Central memory CD4-positive, alpha-beta T cell (primary cell): ENCODE results near the gene SPATA2L.
A peak's percentile ranks its signal among the peaks of the same experiment; 100 is the strongest.

Source experiments
- DNase-seq: peaks from one replicate; pipeline ENCODE4 v3.0.0; 2022

SPATA2L gene

DNA sequence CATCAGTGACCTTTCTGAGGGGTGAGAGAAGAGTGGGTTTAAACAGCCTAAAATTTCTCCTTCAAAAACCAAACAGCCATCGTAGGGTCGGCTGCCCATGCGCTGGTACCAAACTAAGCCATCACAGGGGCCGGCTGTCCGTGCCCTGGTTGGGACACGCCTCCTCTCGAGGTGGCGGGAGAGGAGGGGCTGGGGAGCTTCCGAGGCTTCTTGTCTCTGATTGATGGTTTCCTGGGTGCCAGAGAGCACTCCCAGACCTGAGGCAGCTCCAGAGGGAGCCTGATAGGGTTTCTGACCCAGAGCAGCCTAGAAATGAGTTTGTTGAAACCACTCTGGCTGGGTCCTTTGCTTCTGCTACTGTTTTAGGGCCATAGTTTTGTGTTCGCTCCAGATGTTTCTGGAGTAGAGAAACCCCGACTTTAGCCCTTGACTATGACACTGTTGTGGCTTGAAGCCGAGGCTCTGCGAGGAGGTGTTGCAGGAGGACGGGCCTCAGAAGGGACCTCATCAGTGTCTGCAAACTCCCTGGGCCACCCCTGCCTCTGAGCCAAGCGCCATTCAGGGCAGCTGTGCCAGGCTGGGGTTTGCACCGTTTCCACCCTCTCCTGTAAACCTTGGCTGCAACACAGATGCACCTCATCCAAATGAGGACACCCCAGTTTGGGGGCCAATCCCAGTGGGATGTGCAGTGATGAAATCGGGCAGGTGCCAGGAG lies 26.1 kb upstream of the SPATA2L start:
- no peak for DNase-seq

DNA sequence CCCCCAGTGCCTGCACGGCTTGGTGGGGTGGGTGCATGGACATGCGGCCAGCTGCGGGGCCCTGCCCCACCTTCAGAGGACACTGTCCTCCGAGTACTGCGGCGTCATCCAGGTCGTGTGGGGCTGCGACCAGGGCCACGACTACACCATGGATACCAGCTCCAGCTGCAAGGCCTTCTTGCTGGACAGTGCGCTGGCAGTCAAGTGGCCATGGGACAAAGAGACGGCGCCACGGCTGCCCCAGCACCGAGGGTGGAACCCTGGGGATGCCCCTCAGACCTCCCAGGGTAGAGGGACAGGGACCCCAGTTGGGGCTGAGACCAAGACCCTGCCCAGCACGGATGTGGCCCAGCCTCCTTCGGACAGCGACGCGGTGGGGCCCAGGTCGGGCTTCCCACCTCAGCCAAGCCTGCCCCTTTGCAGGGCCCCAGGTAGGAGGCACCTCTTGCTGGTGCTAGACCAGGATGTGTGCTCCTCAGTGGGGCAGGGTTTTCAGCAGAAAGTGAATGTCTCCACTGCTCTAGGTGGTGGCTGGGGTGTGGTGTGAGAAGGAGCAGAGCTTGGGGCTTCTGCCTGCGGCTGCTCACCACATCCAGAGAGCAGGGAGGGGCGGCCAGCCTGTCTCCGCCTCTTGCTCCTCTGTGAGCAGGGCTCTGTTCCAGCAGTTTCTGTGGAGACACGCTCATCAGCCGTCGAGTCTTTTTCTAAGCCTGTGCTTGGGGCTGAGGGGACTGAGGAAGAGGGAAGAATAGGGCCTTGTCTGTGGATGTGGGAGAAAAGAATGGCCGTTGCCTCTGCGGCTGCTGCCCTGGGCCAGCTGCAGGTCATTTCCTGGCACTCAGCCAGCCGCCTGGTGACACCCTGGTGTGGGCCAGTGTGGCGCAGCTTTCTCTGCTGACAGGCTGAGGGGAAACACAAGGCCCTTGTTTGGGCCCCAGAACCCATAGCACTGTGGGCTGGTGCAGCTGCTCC lies 22.1 kb upstream of the SPATA2L start:
- DNase-seq: peak; percentile 92

DNA sequence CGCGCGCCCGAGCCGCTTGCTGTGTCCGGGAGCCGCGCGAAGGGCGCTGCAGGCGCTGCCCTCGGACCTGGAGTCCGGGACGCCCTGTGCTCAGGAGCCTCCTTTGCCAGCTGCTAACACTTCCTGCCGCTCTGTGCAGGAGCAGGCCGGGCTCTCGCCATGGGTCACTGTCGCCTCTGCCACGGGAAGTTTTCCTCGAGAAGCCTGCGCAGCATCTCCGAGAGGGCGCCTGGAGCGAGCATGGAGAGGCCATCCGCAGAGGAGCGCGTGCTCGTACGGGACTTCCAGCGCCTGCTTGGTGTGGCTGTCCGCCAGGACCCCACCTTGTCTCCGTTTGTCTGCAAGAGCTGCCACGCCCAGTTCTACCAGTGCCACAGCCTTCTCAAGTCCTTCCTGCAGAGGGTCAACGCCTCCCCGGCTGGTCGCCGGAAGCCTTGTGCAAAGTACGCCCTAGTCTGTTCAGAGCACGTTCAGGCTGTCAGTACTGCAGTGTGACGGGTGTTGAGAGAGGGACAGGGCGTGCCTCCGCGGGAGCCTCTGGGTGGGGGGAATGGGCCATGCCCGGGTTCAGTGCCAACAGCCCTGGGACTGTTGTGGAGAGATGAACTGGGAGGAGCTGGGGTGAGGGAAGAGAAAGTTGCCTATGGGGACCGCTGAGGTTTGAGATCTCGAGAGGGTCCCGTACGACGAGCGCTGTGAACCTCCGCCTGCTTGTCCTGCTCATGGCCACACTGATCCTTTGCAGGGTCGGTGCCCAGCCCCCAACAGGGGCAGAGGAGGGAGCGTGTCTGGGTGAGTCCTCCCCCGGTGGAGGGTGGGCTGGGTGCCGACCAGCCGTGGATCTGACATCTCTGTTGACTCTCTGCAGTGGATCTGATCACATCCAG lies 21.1 kb upstream of the SPATA2L start:
- peak; percentile 80 for DNase-seq

DNA sequence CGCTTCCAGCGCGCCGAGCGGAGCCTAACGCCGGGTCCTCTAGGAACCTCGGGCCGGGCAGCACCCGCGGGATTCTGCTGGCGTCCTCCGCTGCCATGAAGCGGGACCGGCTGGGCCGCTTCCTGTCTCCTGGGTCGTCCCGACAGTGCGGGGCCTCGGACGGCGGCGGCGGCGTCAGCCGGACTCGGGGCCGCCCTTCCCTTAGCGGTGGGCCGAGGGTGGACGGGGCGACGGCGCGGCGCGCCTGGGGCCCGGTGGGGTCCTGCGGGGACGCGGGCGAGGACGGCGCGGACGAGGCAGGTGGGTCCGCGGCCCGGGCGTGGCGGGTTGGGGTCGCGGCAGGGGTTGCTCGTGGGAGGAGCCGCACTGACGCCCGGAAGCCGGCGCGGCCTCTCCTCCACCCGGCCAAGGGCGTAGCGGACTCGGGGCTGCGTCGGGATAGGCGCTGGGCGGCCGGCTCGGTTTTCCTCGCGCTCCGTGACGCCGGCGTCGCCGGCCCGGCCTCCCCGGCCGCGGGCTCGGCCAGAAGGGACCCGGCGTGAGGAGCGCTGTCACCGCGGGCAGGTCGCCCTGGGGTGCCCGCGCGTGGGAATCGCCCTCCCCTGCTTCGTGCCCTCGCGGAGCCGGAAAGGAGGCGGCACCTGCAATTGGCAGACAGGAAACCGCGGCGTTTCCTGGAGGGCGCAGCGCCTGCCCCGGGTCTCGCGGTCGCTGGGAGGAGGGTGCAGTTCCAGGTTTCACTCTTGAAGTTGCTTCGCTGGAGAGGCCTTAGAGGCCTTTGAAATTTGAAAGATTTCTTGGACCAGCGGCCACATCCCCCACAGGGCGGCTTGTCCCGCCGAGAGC lies 20.3 kb upstream of the SPATA2L start:
- peak; percentile 93 for DNase-seq

DNA sequence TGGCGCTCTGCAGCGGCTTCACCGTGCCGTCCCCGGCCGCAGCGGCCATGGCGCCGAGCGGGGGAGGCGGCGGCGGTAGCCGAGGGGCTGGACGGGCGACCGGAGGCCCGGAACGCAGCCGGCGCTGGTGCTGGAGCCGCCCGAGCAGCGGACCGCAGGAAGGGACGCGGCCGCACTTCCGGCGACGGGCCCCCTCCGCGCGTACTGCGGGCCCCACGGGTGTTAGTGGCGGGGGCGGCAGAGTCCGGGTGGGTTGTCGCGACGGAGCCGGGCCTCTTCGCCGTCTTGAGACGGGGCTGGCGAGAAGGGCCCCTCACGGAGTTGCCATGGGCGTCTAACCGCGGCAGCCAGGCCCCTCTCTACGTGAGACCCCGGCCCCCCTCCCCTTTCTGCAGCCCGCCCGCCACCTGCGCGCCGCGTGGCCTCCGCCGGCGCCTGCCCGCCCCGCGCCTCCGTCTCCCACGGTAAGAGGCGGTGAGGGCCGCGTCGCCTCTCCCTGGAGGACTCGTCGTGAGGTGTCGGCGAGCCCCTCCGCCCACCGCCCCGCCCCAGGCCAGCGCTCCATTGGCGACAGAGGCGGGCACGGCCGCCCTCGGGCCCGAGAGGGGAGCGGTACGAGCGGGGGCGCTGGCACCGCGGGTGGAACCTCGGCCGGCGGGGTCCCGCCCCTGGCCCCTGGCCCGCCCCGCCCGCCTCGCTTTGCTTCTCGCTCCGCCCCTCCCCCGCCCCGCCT lies 19.5 kb upstream of the SPATA2L start, which contains the start of the genes VPS9D1 and ZNF276:
TSS of gene VPS9D1 (minus strand) at position 86 of the 733 bp plus-strand sequence. CDS start at position 49, 37 bp downstream.
TSS of gene ZNF276 (plus strand) at position 725 of the 733 bp plus-strand sequence. CDS start 104 bp downstream, outside the sequence.
- DNase-seq: peak; percentile 77

DNA sequence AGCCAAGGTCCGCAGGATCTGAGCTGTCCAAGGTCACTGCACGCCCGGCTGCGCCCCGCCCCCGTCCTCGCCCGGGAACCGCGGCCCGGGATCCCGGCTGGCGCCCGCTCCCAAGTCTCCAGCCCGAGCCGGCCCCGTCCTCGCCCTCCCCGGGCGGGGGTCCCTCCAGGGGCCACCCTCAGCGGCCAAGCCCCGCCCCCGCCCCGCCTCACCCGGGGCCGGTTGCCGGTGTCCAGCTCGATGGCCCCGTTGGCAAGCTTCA lies 19.0 kb upstream of the SPATA2L start:
- DNase-seq: no peak

DNA sequence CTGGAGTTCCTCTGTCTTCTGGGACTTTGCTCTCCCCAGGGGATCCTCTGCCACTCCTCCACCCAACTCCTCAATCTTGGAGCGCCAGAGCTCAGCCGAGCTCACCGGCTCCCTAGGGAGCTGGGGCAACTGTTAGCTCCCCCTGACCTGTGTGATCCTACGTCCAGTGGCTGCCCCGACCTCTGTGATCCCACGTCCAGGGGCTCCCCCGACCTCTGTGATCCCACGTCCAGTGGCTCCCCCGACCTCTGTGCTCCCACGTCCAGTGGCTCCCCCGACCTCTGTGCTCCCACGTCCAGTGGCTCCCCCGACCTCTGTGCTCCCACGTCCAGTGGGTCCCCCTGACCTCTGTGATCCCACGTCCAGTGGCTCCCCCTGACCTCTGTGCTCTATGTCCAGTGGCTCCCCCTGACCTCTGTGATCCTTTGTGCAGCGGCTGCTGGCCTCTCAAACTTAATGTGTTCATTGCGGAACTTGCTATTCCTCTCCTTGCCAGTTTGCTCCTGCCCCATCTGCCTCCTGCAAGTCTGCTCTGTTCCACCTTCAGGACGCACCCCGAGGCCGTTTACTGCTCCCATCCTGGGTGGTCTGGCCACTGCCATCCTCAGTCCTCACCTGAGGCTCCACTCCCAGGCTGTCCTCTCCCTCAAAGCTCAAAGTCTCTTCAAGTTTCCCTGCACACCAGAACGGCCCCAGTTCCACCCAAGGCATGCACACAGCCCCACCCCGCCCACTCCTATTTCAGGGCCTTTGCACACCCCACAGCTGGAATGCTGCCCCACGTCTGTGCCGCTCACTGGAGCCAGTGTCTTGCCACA lies 16.4 kb upstream of the SPATA2L start:
- no peak for DNase-seq

DNA sequence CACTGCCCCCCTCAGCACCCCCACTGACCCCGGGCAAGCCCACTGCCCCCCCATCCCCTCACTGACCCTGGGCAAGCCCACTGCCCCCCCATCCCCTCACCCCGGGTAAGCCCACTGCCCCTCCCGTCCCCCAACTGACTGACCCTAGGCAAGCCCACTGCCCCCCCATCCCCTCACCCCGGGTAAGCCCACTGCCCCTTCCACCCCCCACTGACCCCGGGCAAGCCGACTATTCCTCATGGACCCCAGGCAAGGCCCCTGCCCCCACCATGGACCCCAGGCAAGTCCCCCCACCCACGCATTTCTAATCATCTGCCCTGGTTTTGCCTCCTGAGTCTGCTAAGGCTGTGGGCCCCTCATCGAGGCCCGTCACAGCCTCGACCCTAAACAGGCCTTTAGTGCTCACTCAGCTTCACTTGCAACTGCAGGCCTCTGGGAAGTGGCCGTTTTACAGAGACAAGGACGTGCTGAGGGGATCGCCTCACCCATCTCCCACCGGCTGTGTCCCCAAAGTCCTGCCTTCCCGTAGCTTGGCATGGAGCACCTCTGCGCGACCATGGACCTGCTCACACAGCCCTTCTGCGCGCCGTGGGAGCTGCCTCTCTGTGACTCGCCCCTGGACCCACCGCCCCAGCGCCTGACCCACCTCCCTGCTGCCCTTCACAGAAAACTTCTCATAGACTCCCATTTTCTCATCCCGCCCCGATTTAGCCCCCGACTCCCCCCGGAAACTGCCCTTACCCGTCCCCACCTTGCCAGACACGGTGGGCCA lies 15.6 kb upstream of the SPATA2L start:
- no peak for DNase-seq

DNA sequence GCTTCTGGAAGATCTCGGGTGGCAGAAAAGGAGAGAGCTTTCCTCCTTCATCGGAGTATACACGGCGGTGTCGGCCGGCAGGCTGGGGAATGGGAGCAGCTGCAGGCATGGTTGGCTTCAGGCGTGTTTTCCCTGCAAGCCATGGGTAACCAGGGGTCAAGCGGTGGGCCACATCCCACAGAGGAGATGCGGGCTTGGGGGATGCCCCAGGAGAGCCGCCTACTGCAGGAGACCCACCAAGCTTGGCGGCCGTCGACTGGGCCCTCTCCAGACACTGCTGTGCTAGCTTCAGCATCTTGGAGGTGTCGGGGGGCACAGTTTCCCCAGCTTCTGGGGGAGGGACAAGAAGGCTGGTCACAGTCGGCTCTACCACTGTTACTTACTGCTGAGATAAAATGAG lies 15.0 kb upstream of the SPATA2L start:
- no peak for DNase-seq

DNA sequence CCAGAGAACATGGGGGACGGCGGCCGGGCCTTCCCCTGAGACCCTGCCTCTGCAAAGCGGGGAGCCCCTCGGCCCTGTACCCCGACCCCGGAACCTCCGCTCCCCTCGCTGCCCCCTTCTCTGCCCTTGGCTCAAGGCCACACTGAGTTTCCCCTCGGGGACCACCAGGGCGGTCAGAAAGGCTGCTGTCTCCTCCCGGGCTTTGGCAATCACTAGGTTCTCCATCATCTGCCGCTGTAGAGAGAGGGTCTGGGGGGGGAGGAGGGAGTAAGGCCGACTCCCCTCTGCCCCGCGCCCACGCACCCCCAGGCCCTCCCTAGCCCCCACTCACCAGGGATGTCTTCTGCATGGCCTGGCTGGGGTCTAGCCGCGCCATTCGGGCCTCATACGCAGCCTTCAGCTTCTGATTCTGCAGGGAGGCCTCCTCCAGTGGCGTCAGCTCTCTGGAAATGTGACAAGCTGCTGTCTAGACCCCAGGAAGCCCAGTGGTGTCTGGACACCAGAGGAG lies 10.8 kb upstream of the SPATA2L start:
- no peak for DNase-seq

DNA sequence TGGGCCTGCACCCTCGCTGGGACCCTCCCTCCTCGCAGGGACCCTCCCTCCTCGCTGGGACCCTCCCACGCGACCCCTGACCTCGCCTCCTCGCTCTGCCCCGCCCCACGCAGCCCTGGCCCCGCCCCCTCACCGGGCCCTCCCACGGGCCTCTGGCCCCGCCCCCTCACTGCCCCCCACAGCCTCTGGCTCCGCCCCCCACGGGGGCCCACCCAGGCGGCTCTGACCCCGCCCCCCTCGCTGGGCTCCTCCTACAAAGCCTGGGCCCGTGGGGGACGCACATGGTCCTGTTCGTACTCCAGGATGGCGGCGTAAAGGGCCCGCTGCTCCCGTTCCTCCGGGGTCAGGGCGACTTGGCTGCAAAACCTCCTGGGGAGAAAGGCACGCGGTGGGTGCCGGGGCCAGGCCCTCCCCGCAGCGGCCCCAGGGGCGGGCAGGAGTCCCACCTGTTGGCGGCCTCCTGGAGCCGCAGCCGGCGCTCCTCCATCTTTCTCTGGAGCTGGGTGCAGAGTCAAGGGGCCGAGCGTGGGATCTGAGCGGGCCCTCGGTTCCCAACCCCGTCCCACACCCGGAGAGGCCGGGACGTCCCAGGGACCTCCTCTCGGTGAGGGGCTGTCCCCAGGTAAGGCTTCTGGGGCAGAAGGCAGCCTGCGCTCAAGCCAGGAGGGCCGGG lies 10.2 kb upstream of the SPATA2L start:
- peak; percentile 44 for DNase-seq

DNA sequence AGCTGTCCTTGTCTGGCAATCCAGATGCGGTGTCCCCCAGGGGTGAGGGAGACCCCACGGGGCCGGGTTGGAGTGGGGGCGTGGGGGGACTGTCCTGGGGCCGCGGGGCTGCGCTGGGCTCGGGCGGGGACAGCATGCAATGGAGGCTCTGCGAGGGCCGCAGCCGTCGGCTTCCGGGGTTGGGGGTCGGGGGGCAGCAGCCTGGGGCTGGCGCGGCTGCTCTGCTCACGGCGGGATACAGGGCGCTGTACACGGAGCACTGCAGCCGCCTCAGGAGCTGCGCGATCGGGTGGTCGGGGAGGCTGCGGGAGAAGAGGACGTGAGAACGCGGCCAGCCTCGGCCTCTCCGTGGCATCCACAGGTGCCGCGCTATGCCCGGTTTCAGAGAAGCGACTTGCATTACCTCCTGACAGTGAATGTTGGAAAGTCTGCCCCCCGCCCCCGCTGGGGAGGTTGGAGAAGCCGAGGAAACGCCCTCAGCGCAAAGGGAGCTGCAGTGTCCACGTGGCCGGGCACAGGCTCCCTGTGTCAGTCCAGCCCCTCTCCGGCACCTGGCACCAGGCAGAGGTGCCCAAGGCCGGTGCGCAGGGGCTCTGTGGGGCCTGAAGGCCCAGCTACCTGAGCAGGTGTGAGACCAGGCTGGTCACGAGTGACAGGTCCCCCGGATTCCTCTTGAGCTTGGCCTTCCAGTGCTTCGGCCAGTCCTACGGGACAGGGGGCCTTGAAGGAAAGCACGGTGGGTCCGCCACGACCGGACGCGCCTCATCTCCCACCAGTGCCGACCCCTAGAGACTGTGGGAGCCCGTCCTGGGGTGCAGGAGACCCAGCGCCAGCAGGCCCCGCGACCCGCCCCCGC lies 9.4 kb upstream of the SPATA2L start:
- no peak for DNase-seq

DNA sequence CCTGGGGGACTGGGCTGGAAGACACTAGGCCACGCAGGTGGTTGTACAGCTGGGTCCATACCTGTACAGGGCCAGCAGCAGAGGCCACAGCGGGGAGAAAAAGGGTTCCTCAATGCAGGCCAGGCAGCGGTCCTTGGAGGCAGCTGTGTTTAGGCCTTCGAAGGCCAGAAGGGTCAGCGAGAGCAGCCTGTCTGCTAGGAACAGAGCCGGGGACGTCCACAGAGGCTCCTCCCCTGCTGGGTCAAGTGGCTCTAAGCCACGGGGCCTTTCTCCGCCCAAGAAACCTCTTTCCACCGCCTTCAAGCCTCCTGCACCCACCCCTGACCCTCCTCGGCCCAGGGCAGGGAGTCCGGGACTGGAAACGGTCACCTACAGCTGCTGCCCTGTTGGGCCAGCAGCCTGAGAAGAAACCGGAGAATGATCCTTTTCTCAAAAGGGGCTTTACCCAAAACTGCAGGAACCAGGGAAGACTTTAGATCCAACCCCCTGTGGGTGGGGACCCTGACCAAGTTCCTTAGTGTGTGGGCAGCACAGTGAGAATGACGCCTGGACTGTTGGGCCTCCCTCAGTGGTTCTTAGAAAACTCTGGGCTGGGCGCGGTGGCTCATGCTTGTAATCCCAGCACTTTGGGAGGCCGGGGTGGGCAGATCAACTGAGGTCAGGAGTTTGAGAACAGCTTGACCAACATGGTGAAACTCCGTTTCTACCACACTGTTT lies 8.4 kb upstream of the SPATA2L start:
- DNase-seq: no peak

DNA sequence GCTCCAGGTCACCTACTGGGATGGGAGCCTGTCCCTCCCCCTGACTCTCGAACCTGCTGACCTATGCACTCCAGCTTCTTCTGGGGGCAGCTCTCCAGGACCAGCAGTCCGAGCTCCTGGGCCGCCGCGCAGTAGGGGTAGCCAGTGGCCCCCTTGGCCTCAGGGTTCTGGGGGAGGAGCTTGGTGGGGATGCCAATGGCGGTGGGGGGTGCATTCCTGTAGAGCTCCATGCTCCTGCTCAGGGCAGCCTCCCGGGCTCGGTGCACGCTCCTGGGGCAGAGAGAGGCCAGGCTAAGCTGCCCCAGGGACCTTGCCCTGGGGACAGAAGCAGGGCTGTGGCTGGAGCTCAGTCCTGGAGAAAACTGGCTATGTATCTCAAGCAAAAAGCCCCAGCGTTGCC lies 7.7 kb upstream of the SPATA2L start:
- DNase-seq: no peak

DNA sequence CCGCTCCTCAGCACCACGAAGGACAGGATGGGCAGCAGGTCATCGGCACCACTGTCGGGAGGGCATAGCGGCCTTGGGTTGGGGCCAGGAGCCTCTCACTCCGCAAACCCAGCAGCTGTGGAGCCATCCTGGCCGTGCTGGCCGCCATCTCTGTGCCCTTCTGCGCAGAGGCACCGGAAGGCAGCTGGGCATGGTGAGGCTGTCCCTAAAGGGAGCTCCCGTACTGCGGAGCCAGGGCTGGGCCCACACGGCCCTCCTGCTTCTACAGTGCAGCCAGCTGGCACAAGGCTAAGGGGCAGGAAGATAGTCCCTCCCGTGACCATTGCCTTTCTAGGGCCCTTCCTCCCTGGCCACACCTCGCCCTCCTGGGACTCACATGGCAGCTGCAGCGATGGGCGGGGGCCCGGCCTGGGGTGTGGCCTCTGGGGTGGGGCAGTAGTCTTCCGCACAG lies 7.0 kb upstream of the SPATA2L start:
- no peak for DNase-seq

DNA sequence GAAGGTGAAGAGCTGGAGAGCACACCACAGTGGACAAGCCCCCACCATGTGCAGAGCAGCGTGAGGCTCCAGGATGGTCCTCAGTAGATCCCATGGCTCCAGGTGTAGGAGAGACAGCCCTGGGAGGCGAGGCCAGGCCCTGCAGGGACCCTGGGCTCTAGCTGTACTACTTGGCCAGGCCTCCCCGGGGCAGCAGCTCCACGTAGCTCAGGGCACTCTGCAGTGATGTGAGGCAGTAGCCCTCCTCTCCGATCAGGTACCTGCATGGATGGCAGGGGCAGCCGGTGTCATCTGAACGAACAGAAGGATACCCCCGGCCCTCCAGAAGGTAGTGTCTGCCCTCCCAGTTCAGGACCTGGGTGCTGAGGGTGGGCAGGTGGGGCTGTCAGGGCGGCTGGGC lies 6.2 kb upstream of the SPATA2L start:
- no peak for DNase-seq
